ENCODE data around the gene KLHL26.

GRCh38 chr19:18682807-18683108 lies 45.9 kb downstream of the KLHL26 start:
- TF ChIP-seq CTCF (IDR thresholded peaks at IDR 0.05) (no peak), POLR2A (IDR thresholded peaks at IDR 0.05) (no peak)

Measured in uterus (tissue), 2 donors.